ENCODE measurements around the gene OTUD3. TPM values are rescaled to one million over a fixed set of nuclear protein-coding genes. Genes with fewer than 3 reads are reported as not detected.

Gene OTUD3
- total RNA-seq, 2 experiments from 2014 or later = 8.3 to 10.8 TPM

Other genes with a start within 250 kb of the OTUD3 start
- gene NBL1, start 238.1 kb upstream of the OTUD3 start, total RNA-seq = 10 to 100 TPM; 12.2 to 15.2 TPM
- gene HTR6, start 217.5 kb upstream of the OTUD3 start, total RNA-seq = under 1 TPM; 0.19 to 0.37 TPM
- 10 to 100 TPM; 11.9 to 15.4 TPM for gene TMCO4, start 82.5 kb upstream of the OTUD3 start, total RNA-seq
- not detected for gene RNF186, start 67.1 kb upstream of the OTUD3 start, total RNA-seq
- not detected for gene PLA2G2E, start 41.2 kb downstream of the OTUD3 start, total RNA-seq
- gene PLA2G2A, start 97.2 kb downstream of the OTUD3 start, total RNA-seq = not detected
- gene PLA2G5, start 187.8 kb downstream of the OTUD3 start, total RNA-seq = not detected
- under 1 TPM; 0.19 to 0.35 TPM for gene PLA2G2D, start 237.1 kb downstream of the OTUD3 start, total RNA-seq